HCT116 (cell line): ENCODE results near the gene TNFRSF14.

ENCODE experiments used
- CBX3 ChIP-seq: IDR thresholded peaks from 2 replicates; pipeline ENCODE4 v1.6.1; 2012; ENCODE audit warnings: low read depth
- EGR1 ChIP-seq: IDR thresholded peaks from 2 replicates; pipeline ENCODE4 v1.6.1; 2012; ENCODE audit warnings: low read depth
- EZH2 ChIP-seq: fragments of 200-600 bp; sonication (generic); IDR thresholded peaks from 2 replicates; pipeline ENCODE4 v1.6.1; 2017; ENCODE audit warnings: antibody characterized with exemption, mixed run types
- MAX ChIP-seq: IDR thresholded peaks from 2 replicates; pipeline ENCODE4 v1.6.1; 2012
- POLR2A ChIP-seq: IDR thresholded peaks from 2 replicates; pipeline ENCODE4 v1.7.0; 2011; ENCODE audit warnings: borderline replicate concordance; ENCODE audit not compliant: insufficient read depth, insufficient read length; ENCODE audit errors: extremely low read depth
- POLR2AphosphoS5 ChIP-seq: IDR thresholded peaks from 2 replicates; pipeline ENCODE4 v1.6.1; 2011; ENCODE audit warnings: mild to moderate bottlenecking, low read depth, low read length, moderate library complexity
- YY1 ChIP-seq: IDR thresholded peaks from 2 replicates; pipeline ENCODE4 v1.6.1; 2011; ENCODE audit warnings: low read length, low read depth, moderate library complexity, mild to moderate bottlenecking; ENCODE audit not compliant: insufficient replicate concordance; ENCODE audit errors: extremely low read depth
- TF ChIP-seq, protein P1 (sequence below), 3 experiments: fragments of 200-600 bp in 1 of 3; sonication (generic) in 1 of 3; IDR thresholded peaks in 2 of 3; conservative IDR thresholded peaks in 1 of 3; 2 replicates each; pipeline ENCODE4 v1.5.1; 2012 to 2017; ENCODE audit warnings: low read depth in 2 of 3, low read length in 2 of 3, antibody characterized with exemption in 1 of 3, borderline replicate concordance in 1 of 3, control low read depth in 1 of 3, mild to moderate bottlenecking in 1 of 3, mixed read lengths in 1 of 3, mixed run types in 1 of 3, moderate library complexity in 1 of 3; ENCODE audit not compliant: insufficient read depth in 1 of 3

DNA sequence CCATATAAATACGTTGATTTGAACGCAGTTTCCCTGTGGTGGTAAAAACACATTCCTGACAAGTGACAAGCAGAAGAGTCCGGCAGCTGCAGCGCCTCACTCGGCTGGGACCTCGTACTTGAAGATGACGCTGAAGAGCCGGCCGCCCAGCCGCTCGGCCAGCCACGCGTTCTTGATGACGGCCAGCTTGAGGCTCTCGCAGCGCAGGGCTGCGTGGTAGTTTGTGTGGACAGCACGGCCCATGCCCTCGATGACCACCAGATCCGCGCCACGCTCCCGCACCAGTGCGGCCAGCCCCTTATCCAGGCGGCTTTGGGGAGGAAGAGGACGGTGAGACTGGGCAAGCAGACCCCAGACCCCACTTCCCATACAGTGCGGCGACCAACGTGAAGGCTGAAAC is 47.4 kb upstream of the TNFRSF14 start:
- TF ChIP-seq, protein P1, sequence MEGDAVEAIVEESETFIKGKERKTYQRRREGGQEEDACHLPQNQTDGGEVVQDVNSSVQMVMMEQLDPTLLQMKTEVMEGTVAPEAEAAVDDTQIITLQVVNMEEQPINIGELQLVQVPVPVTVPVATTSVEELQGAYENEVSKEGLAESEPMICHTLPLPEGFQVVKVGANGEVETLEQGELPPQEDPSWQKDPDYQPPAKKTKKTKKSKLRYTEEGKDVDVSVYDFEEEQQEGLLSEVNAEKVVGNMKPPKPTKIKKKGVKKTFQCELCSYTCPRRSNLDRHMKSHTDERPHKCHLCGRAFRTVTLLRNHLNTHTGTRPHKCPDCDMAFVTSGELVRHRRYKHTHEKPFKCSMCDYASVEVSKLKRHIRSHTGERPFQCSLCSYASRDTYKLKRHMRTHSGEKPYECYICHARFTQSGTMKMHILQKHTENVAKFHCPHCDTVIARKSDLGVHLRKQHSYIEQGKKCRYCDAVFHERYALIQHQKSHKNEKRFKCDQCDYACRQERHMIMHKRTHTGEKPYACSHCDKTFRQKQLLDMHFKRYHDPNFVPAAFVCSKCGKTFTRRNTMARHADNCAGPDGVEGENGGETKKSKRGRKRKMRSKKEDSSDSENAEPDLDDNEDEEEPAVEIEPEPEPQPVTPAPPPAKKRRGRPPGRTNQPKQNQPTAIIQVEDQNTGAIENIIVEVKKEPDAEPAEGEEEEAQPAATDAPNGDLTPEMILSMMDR (IDR thresholded peaks at IDR 0.05 in 2 of 3, conservative IDR thresholded peaks at IDR 0.05 in 1 of 3; ENCODE audit: borderline replicate concordance in 1 of 3, insufficient read depth in 1 of 3, low read depth in 2 of 3, low read length in 2 of 3) = no peak
- TF ChIP-seq EGR1 = no peak
- no peak for TF ChIP-seq EZH2
- no peak for TF ChIP-seq CBX3
- no peak for TF ChIP-seq POLR2A
- no peak for TF ChIP-seq YY1
- no peak for TF ChIP-seq MAX
- TF ChIP-seq POLR2AphosphoS5 = no peak
